GM18502 (cell line): ENCODE measurements around the gene MIR17HG.
A peak's percentile ranks its signal among the peaks of the same experiment; 100 is the strongest.
"Not testable (repeated sequence)": the region's sequence is repeated elsewhere in the genome, so short reads cannot be mapped to it uniquely, and the experiment has no call there.

Experiments
- ATAC-seq: cut with Tn5 transposase; IDR thresholded peaks from one replicate; pipeline ENCODE4 v1.9.1; 2021; ENCODE audit warnings: mild to moderate bottlenecking; ENCODE audit not compliant: unreplicated experiment, poor library complexity

Gene MIR17HG

GRCh38 chr13:91347202-91347995, at the start of gene MIR17HG:
MIR17HG (plus strand) TSS chr13:91347687.
- peak; percentile 61 for ATAC-seq

GRCh38 chr13:91298060-91298459, 49.4 kb upstream of the MIR17HG start:
- no peak for ATAC-seq

- ATAC-seq: peak; percentile 92
These were observed 45.4 kb upstream of the MIR17HG start for GRCh38 chr13:91302111-91302510.

GRCh38 chr13:91303031-91303430, 44.5 kb upstream of the MIR17HG start:
- no peak for ATAC-seq

- no peak for ATAC-seq
These were observed 42.7 kb upstream of the MIR17HG start for GRCh38 chr13:91304741-91305140.

- no peak for ATAC-seq
These were observed 41.8 kb upstream of the MIR17HG start for GRCh38 chr13:91305652-91306051.

GRCh38 chr13:91307887-91308286, 39.6 kb upstream of the MIR17HG start:
- ATAC-seq: no peak

GRCh38 chr13:91308299-91308698, 39.2 kb upstream of the MIR17HG start:
- no peak for ATAC-seq

- no peak for ATAC-seq
These were observed 36.0 kb upstream of the MIR17HG start for GRCh38 chr13:91311491-91311890.

- ATAC-seq: peak; percentile 32
These were observed 35.2 kb upstream of the MIR17HG start for GRCh38 chr13:91312324-91312723.

- ATAC-seq: peak; percentile 87
These were observed 34.4 kb upstream of the MIR17HG start for GRCh38 chr13:91313103-91313502.

- ATAC-seq: peak; percentile 63
These were observed 33.9 kb upstream of the MIR17HG start for GRCh38 chr13:91313581-91313980.

GRCh38 chr13:91314888-91315287, 32.6 kb upstream of the MIR17HG start:
- ATAC-seq: no peak

GRCh38 chr13:91318886-91319285, 28.6 kb upstream of the MIR17HG start:
- ATAC-seq: no peak

- no peak for ATAC-seq
These were observed 27.5 kb upstream of the MIR17HG start for GRCh38 chr13:91319996-91320395.

- ATAC-seq: not testable (repeated sequence)
These were observed 26.5 kb upstream of the MIR17HG start for GRCh38 chr13:91320990-91321389.

- no peak for ATAC-seq
These were observed 24.1 kb upstream of the MIR17HG start for GRCh38 chr13:91323349-91323748.

- no peak for ATAC-seq
These were observed 21.3 kb upstream of the MIR17HG start for GRCh38 chr13:91326146-91326545.

GRCh38 chr13:91328726-91329125, 18.8 kb upstream of the MIR17HG start:
- ATAC-seq: no peak

- ATAC-seq: no peak
These were observed 17.8 kb upstream of the MIR17HG start for GRCh38 chr13:91329733-91330132.

- ATAC-seq: peak; percentile 88
These were observed 16.2 kb upstream of the MIR17HG start for GRCh38 chr13:91331047-91331915.
